Astrocyte (in vitro differentiated cells and primary cell): Measurements from ENCODE around the gene CMTM1.

Experiments
- EZH2 ChIP-seq: IDR thresholded peaks from 2 replicates; pipeline ENCODE4 v1.6.1; 2012; ENCODE audit warnings: mild to moderate bottlenecking, low read length, inconsistent platforms; ENCODE audit not compliant: insufficient read depth
- TF ChIP-seq, protein P1 (sequence below): IDR thresholded peaks from 2 replicates; pipeline ENCODE4 v1.5.1; 2011; ENCODE audit warnings: low read depth, mild to moderate bottlenecking, inconsistent platforms, low read length, moderate library complexity; ENCODE audit not compliant: insufficient read depth

DNA sequence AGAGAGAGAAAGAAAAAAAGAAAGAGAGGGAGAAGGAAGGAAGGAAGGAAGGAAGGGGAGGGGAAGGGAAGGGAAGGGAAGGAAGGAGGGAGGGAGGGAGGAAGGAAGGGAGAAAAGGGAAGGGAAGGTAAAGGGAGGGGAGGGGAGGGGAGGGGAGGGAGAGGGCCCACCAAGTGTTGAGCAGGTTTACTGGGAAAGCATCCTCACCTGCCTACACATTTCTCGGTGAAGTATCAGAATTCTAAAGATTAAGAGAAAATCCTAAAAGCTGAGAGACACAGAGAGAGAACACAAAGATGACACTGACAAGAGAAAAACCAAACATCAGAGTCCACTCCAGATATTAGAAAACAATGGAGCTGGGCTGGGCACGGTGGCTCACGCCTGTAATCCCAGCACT is 26.0 kb downstream of the CMTM1 start:
- TF ChIP-seq, protein P1, sequence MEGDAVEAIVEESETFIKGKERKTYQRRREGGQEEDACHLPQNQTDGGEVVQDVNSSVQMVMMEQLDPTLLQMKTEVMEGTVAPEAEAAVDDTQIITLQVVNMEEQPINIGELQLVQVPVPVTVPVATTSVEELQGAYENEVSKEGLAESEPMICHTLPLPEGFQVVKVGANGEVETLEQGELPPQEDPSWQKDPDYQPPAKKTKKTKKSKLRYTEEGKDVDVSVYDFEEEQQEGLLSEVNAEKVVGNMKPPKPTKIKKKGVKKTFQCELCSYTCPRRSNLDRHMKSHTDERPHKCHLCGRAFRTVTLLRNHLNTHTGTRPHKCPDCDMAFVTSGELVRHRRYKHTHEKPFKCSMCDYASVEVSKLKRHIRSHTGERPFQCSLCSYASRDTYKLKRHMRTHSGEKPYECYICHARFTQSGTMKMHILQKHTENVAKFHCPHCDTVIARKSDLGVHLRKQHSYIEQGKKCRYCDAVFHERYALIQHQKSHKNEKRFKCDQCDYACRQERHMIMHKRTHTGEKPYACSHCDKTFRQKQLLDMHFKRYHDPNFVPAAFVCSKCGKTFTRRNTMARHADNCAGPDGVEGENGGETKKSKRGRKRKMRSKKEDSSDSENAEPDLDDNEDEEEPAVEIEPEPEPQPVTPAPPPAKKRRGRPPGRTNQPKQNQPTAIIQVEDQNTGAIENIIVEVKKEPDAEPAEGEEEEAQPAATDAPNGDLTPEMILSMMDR = no peak
- no peak for TF ChIP-seq EZH2
